ENCODE results near the gene CLHC1.
A peak's percentile ranks its signal among the peaks of the same experiment; 100 is the strongest.
"Not testable (repeated sequence)": the region's sequence is repeated elsewhere in the genome, so short reads cannot be mapped to it uniquely, and the experiment has no call there.

CLHC1 gene

DNA sequence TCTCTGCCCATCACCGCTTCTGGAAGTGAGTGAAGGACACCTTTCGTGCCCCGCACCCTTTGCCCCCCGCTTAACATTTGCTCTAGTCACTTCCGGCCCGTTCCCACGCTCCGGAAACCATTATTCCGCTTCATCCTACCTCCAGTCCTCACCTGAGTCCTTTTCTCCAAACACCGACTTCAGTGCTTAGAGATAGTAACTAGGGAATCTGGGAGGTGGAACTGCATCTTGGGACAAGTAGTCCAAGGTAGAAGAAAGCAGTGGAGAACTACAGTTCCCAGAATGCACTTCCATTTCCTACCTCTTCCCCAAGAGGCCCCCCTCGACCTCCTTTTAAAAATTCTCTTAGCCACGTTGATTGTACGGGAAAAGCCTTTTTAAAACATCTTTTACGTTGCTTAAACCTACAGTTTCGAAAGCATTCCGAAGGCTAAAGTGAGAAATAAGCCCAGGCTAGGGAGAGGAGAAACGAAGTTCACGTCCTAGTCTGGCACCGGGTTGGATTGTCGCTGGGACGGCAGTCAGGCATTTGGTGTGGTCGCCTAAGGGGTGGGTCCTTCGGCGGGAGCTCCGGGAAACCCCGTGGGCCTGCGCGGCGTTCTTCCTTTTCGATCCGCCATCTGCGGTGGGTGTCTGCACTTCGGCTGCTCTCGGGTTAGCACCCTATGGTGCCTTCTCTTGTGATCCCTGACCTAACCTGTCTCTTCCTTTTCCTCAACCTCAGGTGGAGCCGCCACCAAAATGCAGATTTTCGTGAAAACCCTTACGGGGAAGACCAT is at the start of gene CLHC1, which contains the start of gene RPS27A:
Gene CLHC1 (minus strand): TSS at position 210 of the 779 bp plus-strand sequence. CDS start 9,882 bp downstream, outside the sequence.
Gene RPS27A (plus strand): TSS at position 605 of the 779 bp plus-strand sequence. CDS start 137 bp downstream, at position 742.
- peak; percentile 81 to 97 (median 93) for DNase-seq
- intact Hi-C loops (cut with DNase I) = loop anchor here (5.0 kb wide), 1 partner anchor 35 kb away; the partner anchor contains the start of gene MTIF2

DNA sequence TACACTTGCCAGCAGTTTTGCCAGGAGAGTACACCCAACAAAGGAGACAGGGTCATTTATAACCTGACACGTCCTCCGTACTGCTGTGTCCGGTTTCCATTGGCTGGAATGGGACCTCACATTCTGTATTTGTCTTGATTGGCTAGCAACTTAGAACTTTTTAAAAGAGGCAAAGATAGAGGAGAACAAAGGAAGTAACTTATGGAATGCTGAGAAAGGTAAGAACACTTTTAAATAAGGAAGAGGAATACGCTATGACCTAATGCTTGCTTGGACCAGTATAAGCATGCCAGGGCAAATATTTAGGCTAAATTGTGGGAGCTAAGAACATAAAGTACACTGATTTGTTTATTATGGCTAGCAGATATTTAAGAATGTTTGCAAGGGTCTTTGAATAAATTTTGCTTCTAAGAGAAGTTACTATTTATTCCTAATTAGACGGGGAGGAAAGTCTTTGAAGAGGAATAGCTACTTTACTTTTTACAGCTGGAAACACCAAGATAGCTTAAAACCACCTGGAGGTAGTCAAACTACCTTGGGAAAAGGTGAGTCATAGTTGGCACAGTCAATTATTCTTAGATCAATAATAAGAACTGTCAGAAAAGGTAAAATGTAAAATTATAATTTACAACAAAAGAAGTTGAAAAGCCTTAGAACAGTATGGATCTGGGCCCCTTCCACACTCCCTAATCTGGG is 48.9 kb upstream of the CLHC1 start:
- not testable (repeated sequence) for DNase-seq
- intact Hi-C loops (cut with DNase I) = loop anchor here (5.0 kb wide), 1 partner anchor 141 kb away; no protein-coding TSS in a partner anchor

DNA sequence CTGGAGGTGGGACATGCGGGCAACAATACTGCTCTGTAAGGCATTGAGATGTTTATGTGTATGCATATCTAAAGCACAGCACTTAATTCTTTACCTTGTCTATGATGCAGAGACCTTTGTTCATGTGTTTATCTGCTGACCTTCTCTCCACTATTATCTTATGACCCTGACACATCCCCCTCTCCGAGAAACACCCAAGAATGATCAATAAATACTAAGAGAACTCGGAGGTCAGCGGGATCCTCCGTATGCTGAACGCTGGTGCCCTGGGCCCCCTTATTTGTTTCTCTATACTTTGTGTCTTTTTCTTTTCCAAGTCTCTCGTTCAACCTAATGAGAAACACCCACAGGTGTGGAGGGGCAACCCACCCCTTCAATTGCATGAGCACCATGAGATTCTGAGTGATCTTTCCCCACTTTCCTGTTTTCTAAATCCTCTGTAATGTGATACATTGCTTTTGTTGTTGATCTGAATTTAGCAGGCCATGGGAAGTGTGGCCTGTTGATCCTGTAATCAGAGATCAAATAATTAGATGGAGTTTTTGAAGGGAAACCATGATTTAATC is 47.8 kb upstream of the CLHC1 start:
- not testable (repeated sequence) for DNase-seq
- intact Hi-C loops (cut with DNase I) = loop anchor here (5.0 to 10.0 kb wide), 2 partner anchors 75 to 142 kb away; no protein-coding TSS in a partner anchor

DNA sequence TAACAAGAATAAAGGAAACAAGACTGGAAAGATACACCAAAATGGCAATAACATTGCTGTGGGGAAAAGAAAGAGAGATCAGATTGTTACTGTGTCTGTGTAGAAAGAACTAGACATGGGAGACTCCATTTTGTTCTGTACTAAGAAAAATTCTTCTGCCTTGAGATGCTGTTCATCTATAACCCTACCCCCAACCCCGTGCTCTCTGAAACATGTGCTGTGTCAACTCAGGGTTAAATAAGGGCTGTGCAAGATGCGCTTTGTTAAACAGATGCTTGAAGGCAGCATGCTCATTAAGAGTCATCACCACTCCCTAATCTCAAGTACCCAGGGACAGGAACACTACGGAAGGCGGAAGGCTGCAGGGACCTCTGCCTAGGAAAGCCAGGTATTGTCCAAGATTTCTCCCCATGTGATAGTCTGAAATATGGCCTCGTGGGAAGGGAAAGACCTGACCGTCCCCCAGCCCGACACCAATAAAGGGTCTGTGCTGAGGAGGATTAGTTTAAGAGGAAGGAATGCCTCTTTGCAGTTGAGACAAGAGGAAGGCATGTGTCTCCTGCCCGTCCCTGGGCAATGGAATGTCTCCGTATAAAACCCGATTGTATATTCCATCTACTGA is 47.2 kb upstream of the CLHC1 start:
- DNase-seq = not testable (repeated sequence)
- intact Hi-C loops (cut with DNase I) = loop anchor here (10.0 kb wide), 1 partner anchor 75 kb away; no protein-coding TSS in a partner anchor

DNA sequence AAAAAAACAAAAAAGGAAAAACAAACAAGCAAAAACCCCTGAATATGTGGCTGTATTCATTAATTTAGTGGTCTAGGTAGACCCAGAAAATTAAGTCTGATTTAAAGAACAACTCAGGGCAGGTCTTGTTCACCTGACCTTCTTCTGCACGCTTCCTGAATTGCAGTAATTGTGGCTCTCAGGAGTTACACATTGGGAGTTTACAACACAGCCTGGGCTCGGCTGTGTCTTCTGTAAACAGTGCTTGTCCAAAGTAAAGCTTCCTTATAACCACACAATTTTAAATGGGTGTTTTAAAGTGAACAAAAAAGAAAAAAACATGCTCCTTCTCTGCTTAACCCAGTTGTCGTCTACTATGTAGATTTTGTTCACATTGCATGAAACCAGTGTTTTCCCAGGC is 45.2 kb upstream of the CLHC1 start:
- DNase-seq = no peak
- intact Hi-C loops (cut with DNase I) = loop anchor here (10.0 kb wide), 1 partner anchor 77 kb away; no protein-coding TSS in a partner anchor

DNA sequence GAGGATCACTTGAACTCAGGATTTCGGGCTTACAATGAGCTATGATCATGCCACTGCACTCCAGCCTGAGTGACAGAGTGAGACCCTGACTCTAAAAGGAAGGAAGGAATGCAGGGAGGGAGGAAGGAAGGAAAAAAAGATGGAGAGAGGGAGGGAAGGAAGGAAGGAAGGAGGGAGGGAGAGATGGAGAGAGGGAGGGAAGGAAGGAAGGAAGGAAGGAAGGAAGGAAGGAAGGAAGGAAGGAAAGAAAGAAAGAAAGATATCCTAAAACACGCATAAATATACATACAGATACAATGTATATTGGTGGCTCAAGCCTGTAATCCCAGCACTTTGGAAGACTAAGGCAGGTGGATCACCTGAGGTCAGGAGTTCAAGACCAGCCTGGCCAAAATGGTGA is 42.3 kb upstream of the CLHC1 start:
- intact Hi-C loops (cut with DNase I) = loop anchor here (10.0 kb wide), 1 partner anchor 80 kb away; no protein-coding TSS in a partner anchor
- DNase-seq = not testable (repeated sequence)

DNA sequence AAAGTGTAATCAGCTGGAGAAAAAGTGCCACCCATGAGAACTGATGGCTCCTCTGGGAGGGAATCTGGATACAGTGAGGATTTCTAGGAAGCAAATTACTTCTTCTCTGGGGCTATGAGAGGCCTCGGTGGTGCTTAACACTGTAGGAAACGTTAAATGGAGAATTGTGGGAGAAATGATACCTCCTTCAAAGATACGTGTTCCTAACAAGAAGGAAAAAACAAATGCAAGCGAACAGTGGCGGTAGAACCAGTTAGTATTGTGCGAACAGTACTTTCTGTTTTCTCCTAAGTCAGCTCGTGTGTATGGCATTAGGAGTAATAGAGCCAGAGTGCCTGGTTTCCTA is 37.5 kb upstream of the CLHC1 start:
- intact Hi-C loops (cut with DNase I) = loop anchor here (5.0 kb wide), 1 partner anchor 37 kb away; the partner anchor contains the start of genes CLHC1 and RPS27A
- DNase-seq = no peak

DNA sequence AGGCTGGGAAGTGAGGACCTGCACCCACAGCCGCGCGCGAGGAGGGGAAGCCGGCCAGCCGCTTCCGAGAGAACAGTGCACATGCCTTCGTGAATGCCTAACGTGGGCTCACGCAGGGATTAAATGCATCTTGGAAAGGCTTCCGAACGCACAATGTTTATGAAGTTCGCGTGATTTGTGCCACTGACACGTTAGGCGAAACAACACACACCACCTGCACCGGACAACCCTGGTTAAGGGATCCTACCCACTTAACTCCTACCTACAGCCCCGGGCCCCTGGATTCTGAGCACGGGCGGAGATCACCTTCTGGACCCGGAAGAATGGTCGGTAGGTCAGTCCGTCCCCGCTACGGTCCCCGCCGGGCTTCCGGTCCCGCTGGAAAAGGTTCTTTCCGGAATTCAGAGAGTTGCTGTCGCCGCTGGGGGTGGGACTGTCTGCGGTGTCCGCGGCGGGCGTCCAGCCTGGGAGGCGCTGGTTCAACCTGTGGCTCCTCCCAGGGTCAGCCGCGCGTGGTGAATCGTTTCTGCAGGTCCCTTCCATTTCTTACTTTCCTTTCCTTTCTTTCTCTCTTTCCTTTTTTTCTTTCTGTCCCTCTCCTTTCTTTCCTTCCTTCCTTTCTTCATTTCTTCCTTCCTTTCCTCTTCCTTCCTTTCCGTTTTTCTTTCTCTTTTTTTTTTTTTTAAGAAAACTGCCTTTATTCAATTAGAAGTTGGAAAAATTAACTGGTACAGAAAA is 37.0 kb upstream of the CLHC1 start, which contains the start of gene MTIF2:
Gene MTIF2 (minus strand): TSS at position 325 of the 738 bp plus-strand sequence. CDS start 5,373 bp downstream, outside the sequence.
- DNase-seq = peak; percentile 85 to 97 (median 93)
- intact Hi-C loops (cut with DNase I) = loop anchor here (5.0 kb wide), 1 partner anchor 37 kb away; the partner anchor contains the start of genes CLHC1 and RPS27A

DNA sequence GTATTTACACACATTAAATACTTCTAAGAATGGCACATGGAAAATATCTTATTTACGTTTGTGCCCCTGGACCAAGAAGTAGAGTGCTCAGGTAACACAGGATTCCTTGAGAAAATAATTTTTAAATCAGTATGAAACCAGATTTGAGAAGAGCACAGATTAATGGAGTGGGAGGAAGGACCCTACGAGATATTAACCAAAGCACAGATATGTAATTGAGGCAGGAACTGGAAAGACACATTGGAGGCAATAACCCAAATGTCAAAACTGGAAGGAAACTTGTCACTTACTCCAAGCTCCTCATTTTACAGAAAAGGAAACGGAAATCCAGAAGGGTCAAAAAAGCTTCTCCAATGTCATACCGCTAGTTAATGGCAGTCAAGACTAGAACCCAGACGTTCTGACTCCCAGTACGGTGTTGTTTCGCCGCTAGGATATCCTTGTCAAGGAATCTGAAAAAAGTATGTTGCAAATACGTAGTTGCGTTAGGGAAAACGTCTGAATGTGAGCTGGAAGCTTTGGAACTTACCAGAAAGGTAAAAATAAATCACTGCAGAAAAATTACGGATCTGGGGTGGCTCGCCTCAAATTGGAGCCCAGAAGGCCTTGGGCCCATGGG is 36.3 kb upstream of the CLHC1 start:
- DNase-seq = peak in 1 of 42 donors; percentile 17
- intact Hi-C loops (cut with DNase I) = loop anchor here (5.0 kb wide), 1 partner anchor 36 kb away; the partner anchor contains the start of genes CLHC1 and RPS27A

DNA sequence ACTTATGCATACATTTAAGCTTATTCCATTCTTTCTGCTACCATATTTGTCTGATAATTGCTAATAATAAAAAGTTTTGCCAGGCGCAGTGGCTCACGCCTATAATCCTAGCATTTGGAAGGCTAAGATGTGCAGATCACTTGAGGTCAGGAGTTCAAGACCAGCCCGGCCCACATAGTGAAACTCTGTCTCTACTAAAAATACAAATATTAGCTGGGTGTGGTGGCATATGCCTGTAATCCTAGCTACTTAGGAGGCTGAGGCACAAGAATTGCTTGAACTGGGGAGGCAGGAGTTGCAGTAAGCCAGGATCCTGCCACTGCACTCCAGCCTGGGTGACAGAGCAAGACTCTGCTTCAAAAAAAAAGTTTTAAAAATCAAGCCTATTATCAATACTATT is 27.5 kb upstream of the CLHC1 start:
- DNase-seq; intact Hi-C loops (cut with DNase I): not testable (repeated sequence)

DNA sequence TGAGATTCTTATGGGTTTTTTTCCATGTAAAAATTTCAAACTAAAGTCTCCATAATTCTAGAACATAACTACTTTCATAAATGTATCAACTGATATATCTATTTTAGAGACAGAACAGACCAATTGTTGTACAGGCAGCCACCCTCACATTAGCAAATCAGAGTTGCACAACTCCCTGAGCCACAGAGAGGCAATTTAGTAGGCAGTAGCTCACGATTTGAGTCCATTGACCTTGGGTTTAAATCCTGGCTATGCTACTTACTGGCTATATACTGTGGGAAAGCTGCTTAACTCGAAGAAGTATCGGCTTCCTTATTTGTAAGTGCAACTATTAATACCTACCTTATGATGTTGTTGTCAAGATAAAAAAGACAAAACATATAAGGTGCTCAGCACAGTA is 20.7 kb upstream of the CLHC1 start:
- intact Hi-C loops (cut with DNase I) = no loop called here
- no peak for DNase-seq

DNA sequence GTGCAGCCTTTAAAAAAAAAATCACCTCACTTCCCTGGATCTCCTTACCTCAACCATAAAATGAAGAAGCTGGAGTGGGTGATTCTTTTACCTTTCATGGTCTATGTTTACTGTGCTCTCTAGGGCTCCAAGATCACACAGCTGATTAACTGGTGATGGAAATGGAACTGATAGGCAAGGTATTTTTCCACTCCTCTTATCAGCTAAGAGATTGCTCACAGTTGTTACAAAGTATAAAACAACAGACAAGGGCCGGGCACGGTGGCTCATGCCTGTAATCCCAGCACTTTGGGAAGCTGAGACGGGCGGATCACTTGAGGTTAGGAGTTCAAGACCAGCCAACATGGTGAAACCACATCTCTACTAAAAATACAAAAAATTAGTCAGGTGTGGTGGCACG is 14.9 kb upstream of the CLHC1 start:
- DNase-seq = no peak
- intact Hi-C loops (cut with DNase I) = no loop called here

DNA sequence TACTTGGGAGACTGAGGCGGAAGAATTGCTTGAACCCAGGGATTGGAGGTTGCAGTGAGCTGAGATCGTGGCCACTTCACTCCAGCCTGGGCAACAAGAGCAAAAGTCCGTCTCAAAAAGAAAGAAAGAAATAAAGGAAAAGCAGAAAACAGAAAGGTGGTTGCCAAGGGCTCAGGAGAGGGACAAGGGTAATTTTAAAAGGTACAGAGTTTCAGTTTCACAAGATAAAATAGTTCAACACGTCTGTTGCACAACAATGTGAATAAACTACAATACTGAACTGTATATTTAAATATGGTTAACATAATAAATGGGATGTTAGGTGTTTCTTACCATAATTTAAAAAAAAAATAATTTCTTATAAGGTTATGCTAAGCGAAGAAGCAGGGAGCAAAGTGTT is 13.3 kb upstream of the CLHC1 start:
- intact Hi-C loops (cut with DNase I) = no loop called here

DNA sequence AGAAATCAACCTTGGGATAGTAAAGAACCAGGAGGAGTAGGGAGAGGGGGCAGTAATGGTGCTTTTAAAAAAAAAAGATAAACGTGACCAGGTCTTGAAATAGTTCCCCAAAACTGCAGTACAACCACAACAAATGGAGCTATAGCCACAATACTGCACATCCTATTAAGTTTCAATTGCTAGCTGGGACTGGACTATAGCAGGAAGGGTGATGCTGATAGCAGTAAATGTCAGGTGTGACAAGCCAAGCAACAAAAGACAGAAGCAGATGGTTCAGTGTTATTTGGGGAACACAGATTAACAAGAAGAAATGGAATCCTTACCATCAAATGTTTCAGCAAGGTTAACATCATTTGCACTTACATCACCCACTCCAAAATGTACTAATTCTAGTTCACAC is 10.5 kb upstream of the CLHC1 start:
- intact Hi-C loops (cut with DNase I) = no loop called here
- DNase-seq = no peak

More for the DNA sequence above, 13.3 kb upstream of the CLHC1 start:
- no peak for DNase-seq

DNA sequence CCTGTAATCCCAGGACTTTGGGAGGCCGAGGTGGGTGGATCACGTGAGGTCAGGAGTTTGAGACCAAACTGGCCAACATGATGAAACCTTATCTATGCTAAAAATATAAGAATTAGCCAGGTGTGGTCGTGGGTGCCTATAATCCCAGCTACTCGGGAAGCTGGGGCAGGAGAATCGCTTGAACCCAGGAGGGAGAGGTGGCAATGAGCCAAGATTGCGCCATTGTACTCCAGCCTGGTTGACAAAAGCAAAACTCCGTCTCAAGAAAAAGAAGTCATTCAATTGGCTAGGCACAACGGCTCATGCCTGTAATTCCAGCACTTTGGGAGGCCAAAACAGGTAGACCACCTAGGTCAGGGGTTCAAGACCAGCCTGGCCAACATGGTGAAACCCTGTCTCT is 9.5 kb upstream of the CLHC1 start:
- intact Hi-C loops (cut with DNase I); DNase-seq: not testable (repeated sequence)

DNA sequence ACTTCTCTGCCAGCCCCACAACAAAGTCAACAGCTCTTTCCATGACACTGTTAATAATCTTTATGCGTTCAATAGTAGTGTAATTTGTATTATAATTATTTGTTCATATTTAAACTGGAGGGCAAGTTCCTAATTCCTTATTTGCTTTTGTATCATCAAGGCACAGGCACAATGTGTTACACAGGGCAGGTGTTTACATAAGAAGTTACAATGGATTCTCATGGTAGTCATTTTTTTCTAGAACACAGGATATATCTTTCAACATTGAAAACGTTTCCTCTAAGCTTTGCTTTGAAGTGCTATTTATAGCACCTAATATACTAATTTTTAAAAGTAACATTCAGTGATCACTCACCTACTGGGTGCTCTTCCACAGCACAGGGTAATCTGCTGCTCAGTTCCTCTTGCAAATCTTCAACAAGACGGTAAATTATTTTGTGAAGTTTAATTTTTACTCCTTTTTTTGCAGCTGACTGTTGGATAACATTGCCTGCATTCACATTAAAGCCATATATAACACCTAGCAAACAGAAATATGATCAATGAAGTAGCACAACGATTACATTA is 7.6 kb upstream of the CLHC1 start:
- DNase-seq = no peak
- intact Hi-C loops (cut with DNase I) = no loop called here

DNA sequence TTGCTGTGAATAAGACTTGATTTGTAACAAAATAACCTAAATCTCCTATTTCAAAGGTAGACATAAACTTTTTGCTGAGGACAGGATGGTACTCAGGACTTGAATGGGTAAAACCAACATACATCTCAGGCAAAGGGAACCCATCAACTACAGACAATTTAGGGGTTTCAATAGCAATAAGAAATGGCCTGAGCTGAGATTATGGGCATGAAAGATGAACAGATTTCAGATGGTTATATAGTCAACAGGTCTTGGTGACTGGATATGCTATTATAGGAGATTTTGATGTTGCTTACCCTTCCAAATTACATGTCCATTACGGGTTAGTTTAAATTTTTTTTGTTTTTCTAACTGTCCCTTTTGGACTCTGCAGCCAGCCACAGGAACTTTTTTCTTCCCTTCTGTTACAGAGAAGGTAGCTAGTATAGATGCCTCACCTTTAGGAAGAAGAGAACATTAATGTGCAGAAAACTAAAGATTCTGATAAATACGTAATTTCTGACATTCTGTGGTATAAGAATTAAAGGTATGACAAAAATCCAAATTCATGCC is 5.0 kb upstream of the CLHC1 start:
- DNase-seq = no peak
- intact Hi-C loops (cut with DNase I) = no loop called here

Data from head of caudate nucleus (tissue), 42 donors.